LNCAP (cell line): ENCODE measurements around the gene UBE2Q2.

Source experiments
- TF ChIP-seq, protein P1 (sequence below): fragments of 450-650 bp; IDR thresholded peaks from 2 replicates; pipeline ENCODE4 v1.5.1; 2017; ENCODE audit warnings: mild to moderate bottlenecking

The UBE2Q2 gene

DNA sequence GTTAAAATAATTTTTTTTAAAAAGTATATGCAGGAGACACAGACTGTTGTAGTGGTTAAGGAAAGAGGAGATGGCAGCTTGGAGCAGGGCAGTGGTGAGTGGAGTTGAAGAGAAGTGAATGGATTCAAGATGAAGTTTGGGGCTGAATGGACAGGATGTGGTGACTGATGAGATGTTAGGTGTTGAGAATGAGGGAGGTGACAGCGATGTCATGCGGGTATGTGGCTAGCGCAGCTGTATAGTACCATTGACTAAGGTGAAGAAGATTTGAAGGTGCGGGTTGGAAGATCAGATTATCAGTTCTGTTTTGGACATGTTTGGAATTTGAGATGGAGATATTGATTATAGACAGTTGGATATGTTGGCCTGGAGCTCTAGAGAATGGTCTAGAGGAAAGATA lies 80.5 kb downstream of the UBE2Q2 start:
- TF ChIP-seq, protein P1, sequence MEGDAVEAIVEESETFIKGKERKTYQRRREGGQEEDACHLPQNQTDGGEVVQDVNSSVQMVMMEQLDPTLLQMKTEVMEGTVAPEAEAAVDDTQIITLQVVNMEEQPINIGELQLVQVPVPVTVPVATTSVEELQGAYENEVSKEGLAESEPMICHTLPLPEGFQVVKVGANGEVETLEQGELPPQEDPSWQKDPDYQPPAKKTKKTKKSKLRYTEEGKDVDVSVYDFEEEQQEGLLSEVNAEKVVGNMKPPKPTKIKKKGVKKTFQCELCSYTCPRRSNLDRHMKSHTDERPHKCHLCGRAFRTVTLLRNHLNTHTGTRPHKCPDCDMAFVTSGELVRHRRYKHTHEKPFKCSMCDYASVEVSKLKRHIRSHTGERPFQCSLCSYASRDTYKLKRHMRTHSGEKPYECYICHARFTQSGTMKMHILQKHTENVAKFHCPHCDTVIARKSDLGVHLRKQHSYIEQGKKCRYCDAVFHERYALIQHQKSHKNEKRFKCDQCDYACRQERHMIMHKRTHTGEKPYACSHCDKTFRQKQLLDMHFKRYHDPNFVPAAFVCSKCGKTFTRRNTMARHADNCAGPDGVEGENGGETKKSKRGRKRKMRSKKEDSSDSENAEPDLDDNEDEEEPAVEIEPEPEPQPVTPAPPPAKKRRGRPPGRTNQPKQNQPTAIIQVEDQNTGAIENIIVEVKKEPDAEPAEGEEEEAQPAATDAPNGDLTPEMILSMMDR: no peak

DNA sequence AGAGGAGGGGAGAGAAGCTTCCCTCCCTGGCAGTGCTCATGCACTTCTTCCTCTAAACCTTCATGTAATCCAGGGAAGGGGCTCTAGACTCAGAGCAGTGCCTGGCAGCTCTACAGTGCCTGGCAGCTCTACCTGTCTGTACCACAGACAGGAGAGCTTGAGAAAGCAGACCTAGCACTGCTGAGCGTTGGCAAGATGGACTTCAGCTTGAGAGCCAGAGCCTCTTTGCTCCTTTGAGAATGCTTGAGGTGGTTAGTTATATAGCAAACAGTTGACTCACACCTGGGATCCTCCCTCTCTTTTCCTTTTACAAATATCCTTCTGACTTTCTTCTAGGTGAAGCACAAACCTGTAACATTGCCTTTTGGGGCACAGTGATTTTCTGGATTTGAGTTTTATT lies 81.3 kb downstream of the UBE2Q2 start:
- TF ChIP-seq, protein P1: no peak

DNA sequence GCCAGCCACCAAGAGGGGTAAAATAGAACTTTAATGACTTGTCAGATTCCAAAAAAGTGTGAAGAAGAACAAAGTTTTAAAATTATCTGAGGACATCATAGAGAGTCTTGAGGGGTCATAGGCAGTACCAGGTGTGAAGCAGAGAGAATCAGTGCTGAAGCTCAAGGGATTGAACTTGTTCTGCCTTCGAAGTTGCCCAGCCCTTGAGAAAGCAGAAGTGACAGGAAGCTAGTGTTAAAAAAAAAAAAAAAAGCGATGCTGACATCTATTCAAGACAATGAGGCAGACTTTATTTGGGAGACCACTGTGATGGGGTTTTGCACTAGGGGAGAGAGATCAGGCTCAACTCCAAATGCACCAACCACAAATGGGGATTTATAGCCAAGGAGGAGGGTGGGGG lies 82.2 kb downstream of the UBE2Q2 start:
- TF ChIP-seq, protein P1: no peak

DNA sequence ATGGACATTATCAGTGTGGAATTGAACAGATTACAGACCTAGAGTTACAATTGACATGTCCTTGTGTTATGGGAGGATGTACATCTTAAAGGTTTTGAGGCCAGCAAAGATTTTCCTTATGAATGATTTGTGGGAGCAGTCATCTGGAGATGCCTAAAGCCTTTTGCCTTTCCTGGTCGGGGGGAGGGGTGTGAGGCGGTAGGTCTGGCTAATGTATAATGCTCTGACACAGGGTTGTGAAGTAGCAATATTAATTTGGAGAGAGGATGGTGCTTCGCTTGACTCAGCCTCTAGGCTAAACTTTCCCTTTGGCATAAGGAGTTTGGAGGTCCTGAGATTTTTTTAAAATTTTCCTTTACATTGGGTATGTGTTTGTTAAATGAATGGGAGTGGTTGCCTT lies 83.7 kb downstream of the UBE2Q2 start:
- TF ChIP-seq, protein P1: no peak

DNA sequence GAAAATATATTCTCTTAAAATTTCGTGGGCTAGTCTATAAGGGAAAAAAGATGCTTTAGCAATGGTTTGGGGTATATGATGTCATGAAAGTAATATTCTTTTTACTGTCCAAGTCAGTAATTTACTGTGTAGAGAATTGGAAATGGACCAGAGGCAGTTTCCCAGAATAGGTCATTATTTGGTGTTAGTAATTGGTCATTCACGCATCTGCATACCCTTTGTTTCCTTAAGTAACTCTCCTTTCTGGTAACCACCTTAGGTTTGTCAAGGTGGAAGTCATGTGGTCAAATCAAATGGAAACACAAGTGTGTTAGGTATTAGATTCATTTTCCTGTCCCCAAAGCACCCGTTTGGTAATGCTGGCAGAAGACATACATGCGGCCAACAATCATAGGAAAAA lies 84.4 kb downstream of the UBE2Q2 start:
- TF ChIP-seq, protein P1: no peak

DNA sequence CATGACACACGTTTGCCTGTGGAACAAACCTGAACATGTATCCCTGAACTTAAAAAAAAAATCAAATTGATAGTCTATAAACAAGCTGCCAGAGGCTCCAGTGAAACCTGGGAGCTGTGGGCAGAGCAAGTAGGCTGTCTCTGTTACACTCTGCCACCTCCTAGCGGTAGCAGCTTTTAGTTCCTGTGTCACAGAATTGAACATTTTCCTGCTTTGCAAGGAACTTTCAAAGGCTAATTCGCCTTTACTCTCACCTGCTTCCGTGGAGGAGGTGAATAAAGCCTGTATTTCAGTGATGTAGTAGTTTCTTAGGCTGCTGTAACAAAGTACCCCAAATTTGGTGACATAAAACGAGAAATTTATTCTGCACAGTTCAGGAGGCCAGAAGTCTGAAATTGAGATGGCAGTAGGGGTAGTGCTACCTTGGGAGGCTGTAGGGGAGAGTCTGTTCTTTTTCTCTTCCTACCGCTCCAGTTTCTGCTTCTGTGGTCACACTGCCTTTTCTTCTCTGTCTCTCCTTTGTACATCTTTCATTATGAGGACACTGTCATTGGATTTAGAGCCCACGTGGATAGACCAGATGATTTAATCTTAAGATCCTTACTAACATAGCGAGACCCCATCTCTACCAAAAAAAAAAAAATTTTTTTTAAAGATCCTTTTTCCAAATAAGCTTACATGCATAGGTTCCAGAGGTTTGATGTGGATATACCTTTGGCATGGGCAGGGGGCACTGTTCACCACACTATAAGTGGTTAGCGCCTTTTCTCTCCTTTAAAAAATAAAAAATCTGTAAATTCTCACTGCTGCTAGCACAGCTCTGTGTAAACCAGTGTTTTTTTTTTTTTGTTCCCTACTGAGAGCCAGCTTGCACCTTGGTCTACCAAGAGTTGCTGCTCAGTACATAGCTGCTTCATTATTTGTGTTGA lies 85.7 kb downstream of the UBE2Q2 start:
- TF ChIP-seq, protein P1: peak; percentile 67

DNA sequence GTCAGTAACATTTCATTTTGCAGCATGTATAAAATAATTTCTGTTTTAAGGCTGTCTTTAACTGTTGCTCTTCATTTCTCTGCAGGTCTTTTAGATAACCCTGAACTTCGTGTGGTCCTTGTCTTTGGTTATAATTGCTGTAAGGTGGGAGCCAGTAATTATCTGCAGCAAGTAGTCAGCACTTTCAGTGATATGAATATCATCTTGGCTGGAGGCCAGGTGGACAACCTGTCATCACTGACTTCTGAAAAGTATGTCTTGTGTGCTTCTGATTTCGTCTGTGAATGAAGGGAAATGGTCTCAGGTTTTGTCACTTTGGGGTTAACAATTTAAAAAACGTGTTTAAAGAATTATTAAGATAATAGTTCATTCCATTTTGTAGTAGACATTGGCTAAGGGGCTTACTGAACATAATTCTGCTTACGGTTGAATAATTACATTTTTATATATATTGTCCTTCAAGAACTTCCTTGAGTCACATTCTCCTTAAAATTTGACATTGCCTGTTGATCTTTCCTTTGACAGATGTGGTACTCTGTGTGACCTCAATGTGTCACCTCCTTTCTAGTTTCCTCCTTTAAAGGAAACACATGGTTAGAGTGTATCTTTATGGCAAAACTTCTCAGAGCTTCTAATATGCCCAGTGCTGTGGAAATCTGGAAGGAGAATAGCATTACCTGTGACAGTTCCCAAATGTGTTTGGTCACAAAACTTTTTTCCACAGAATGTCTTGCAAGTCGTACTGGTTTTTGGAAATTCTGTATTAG lies 86.7 kb downstream of the UBE2Q2 start:
- TF ChIP-seq, protein P1: no peak
